Breast epithelium (tissue), 3 donors: Measurements from ENCODE around the gene CPNE9.

Experiments
- CTCF ChIP-seq, 3 donors: fragments of 450-650 bp; IDR thresholded peaks; one replicate each; pipeline ENCODE4 v1.5.1; 2016 to 2017; ENCODE audit warnings: antibody characterized with exemption in 3 of 3, mild to moderate bottlenecking in 3 of 3, moderate library complexity in 3 of 3
- POLR2AphosphoS5 ChIP-seq, 3 donors: sonication (generic); formaldehyde crosslinking; IDR thresholded peaks; one replicate each; pipeline ENCODE4 v1.6.1; 2017; ENCODE audit warnings: antibody characterized with exemption in 3 of 3

GRCh38 chr3:9750556-9751411, 47.2 kb downstream of the CPNE9 start:
- no peak for TF ChIP-seq CTCF (IDR thresholded peaks at IDR 0.05)
- TF ChIP-seq POLR2AphosphoS5 (IDR thresholded peaks at IDR 0.05): no peak
